ENCODE measurements around the gene FXYD2. TPM values are rescaled to one million over a fixed set of nuclear protein-coding genes. Genes with fewer than 3 reads are reported as not detected.

FXYD2 gene
- total and polyA plus RNA-seq, 2 donors (not counting 3 experiments of a cell fraction or from before 2014, with no cell fraction given), result 0.99 to 1.8 TPM

GRCh38 chr11:117782101-117782500 lies 42.4 kb downstream of the FXYD2 start:
- no peak for TF ChIP-seq POLR2A (IDR thresholded peaks at IDR 0.05; ENCODE audit: low read depth, low read length)
- TF ChIP-seq FOS (IDR thresholded peaks at IDR 0.05; ENCODE audit: borderline replicate concordance, insufficient read depth, low read length), result no peak
- no peak for TF ChIP-seq MYC (IDR thresholded peaks at IDR 0.05; ENCODE audit: low read depth, low read length)
- TF ChIP-seq GATA2 (IDR thresholded peaks at IDR 0.05; ENCODE audit: insufficient read depth, insufficient read length, low read depth, low read length), result no peak
- TF ChIP-seq JUN (IDR thresholded peaks at IDR 0.05; ENCODE audit: borderline replicate concordance, insufficient read depth, insufficient read length, low read depth), result no peak
- no peak for TF ChIP-seq EZH2 (IDR thresholded peaks at IDR 0.05; ENCODE audit: borderline replicate concordance, low read depth, low read length, severe bottlenecking)
- TF ChIP-seq POLR2AphosphoS5 (IDR thresholded peaks at IDR 0.05; ENCODE audit: insufficient read depth, low read depth, low read length), result no peak
- TF ChIP-seq, protein P1, sequence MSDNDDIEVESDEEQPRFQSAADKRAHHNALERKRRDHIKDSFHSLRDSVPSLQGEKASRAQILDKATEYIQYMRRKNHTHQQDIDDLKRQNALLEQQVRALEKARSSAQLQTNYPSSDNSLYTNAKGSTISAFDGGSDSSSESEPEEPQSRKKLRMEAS (IDR thresholded peaks at IDR 0.05; ENCODE audit: insufficient read depth, insufficient read length), result no peak
- TF ChIP-seq, protein P2, sequence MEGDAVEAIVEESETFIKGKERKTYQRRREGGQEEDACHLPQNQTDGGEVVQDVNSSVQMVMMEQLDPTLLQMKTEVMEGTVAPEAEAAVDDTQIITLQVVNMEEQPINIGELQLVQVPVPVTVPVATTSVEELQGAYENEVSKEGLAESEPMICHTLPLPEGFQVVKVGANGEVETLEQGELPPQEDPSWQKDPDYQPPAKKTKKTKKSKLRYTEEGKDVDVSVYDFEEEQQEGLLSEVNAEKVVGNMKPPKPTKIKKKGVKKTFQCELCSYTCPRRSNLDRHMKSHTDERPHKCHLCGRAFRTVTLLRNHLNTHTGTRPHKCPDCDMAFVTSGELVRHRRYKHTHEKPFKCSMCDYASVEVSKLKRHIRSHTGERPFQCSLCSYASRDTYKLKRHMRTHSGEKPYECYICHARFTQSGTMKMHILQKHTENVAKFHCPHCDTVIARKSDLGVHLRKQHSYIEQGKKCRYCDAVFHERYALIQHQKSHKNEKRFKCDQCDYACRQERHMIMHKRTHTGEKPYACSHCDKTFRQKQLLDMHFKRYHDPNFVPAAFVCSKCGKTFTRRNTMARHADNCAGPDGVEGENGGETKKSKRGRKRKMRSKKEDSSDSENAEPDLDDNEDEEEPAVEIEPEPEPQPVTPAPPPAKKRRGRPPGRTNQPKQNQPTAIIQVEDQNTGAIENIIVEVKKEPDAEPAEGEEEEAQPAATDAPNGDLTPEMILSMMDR (IDR thresholded peaks at IDR 0.05; ENCODE audit: extremely low read depth in 1 of 2, insufficient read depth in 1 of 2, low read depth in 1 of 2, low read length in 2 of 2), result no peak
- Histone ChIP-seq H3K4me3 (replicated peaks in 1 of 3; ENCODE audit: insufficient read depth in 1 of 3, low read depth in 1 of 3, low read length in 3 of 3) (no peak overlapping the region), H4K20me1 (replicated peaks; ENCODE audit: control insufficient read depth, extremely low read depth, insufficient read depth, low read length) (no peaks in the 10 kb centered on the region), H3K9me1 (replicated peaks; ENCODE audit: control insufficient read depth, extremely low read depth, insufficient read depth, low read length) (no peaks in the 10 kb centered on the region), H3K9me3 (replicated peaks; ENCODE audit: control insufficient read depth, insufficient read depth, low read length) (no peaks in the 10 kb centered on the region), H3K4me1 (ENCODE audit: control insufficient read depth, extremely low read depth, insufficient read depth, low read length) (no peaks in the 10 kb centered on the region), H3K79me2 (ENCODE audit: control insufficient read depth, insufficient read depth, low read length) (no peaks in the 10 kb centered on the region), H3K36me3 (ENCODE audit: control insufficient read depth in 2 of 2, extremely low read depth in 1 of 2, insufficient read depth in 2 of 2, low read length in 2 of 2) (no peaks in the 10 kb centered on the region), H3K27me3 (ENCODE audit: control insufficient read depth in 2 of 2, insufficient read depth in 2 of 2, low read length in 2 of 2) (peaks cover 0 to 5% of the 10 kb centered on the region in 2 experiments), H3K9ac (replicated peaks; ENCODE audit: extremely low read depth, insufficient read depth, low read length) (no peak overlapping the region), H2AFZ (ENCODE audit: low read depth, low read length) (no peak overlapping the region), H3K4me2 (ENCODE audit: insufficient read depth, low read length) (no peak overlapping the region), H3K27ac (ENCODE audit: insufficient read depth, low read depth, low read length) (no peak overlapping the region)
- dilution Hi-C loops (cut with MboI; ENCODE audit: extremely low pct_ligation_motif_present, low sequenced_read_pairs) (no loop called here), intact Hi-C loops (cut with micrococcal nuclease) (no loop called here)
- no TSS peak for BruUV-seq (replicated peaks)
- FAIRE-seq (no peak), DNase-seq (ENCODE audit: low read depth, low spot score) (no peak)
- POLR2A ChIA-PET, result no interaction called here
- CTCF ChIA-PET, result no interaction called here

All from endothelial cell of umbilical vein (primary cell).